OCI-LY3 (cell line): ENCODE results near the gene ENO3.

Experiments used
- CTCF ChIP-seq: fragments of 200-600, 300-600 bp; sonication (generic); IDR thresholded peaks from 2 replicates; pipeline ENCODE4 v1.5.1; 2014; ENCODE audit warnings: antibody characterized with exemption, low read length, low read depth
- EZH2phosphoT487 ChIP-seq: fragments of 200-600 bp; shearing (Covaris generic); IDR thresholded peaks from 2 replicates; pipeline ENCODE4 v1.6.1; 2018; ENCODE audit warnings: antibody characterized with exemption, mixed run types, low read depth

DNA sequence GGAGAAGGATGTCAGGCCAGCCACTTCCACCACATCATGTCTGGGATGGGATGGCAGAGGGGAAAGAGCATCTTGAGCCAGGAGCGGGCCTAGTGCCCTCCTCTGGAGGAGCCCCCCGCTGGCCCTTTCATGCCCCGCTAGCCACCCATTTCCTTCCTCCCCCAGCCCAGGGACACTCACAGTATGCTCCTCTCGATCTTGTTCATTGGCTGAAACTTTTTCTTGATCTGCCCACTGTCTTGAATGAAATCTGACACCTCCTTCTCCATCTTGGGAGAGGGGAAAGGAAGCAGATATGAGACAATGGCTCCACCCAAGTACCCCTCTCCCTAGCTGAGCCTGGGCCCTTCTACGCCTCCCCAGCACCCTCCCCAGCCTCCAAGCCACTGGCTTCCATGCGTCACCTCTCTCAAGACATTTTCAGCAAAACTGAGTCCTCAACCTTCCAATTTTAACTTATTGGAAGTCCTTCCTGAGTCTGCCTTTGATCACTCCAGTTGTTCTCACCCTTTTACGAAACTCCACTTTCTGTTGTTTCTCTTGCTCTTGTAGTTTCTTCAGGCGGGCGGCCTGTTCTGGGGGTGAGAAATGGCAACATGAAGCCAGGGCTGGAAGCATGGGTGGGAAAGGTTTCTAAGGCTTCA is 9.5 kb downstream of the ENO3 start:
- TF ChIP-seq CTCF (no peak), EZH2phosphoT487 (no peak)
